Measurements from ENCODE around the gene ANTXR2. TPM values are rescaled to one million over a fixed set of nuclear protein-coding genes. Genes with fewer than 3 reads are reported as not detected.
A peak's percentile ranks its signal among the peaks of the same experiment; 100 is the strongest.

The ANTXR2 gene
- total and polyA plus RNA-seq, 9 of the 15 experiments (the other 6 are each of a cell fraction or from before 2014, with no cell fraction given): 10.1 to 83.8 (median 60.3) TPM

GRCh38 chr4:80008351-80008750 lies 64.7 kb downstream of the ANTXR2 start (continued):
- TF ChIP-seq SMARCA5 (IDR thresholded peaks at IDR 0.05) (no peak), ILK (tag; IDR thresholded peaks at IDR 0.05; ENCODE audit: borderline replicate concordance, low read depth) (no peak), POLR2H (tag; IDR thresholded peaks at IDR 0.05; ENCODE audit: low read depth) (peak; percentile 47; the same call in 1 of the 2 replicates), ZNF639 (CRISPR knock-in tag; conservative IDR thresholded peaks at IDR 0.05 in 1 of 2, IDR thresholded peaks at IDR 0.05 in 1 of 2) (no peak), CTBP1 (IDR thresholded peaks at IDR 0.05; ENCODE audit: borderline replicate concordance) (no peak), MXD1 (CRISPR knock-in tag; IDR thresholded peaks at IDR 0.05; ENCODE audit: borderline replicate concordance, poor library complexity, severe bottlenecking) (no peak)

- intact Hi-C loops (cut with micrococcal nuclease) (loop anchor here (2.0 to 5.0 kb wide), 3 partner anchors 65 to 135 kb away; partner anchors contain the start of gene ANTXR2), in situ Hi-C loops (cut with MboI) (no loop called here)
- Histone ChIP-seq H3K36me3 (ENCODE audit: control insufficient read depth, insufficient read depth, low read length) (peaks cover 50% of the 10 kb centered on the region; the same call in 2 of the 3 replicates), H3K9me3 (replicated peaks; ENCODE audit: control insufficient read depth, insufficient read depth, low read depth, low read length) (peaks cover 9% of the 10 kb centered on the region), H3K79me2 (ENCODE audit: control insufficient read depth, insufficient read depth, low read length) (peaks cover 14% of the 10 kb centered on the region; the same call in 2 of the 3 replicates), H3K4me2 (ENCODE audit: insufficient read depth, low read length) (peak overlapping the region; percentile 64), H4K20me1 (replicated peaks; ENCODE audit: control insufficient read depth, insufficient read depth, low read length) (no peaks in the 10 kb centered on the region), H3K27ac (ENCODE audit: extremely low read depth, low read depth, low read length) (peak overlapping the region; percentile 92), H3K4me3 (no peak overlapping the region), H3K27me3 (ENCODE audit: control insufficient read depth in 2 of 2, insufficient read depth in 2 of 2, low read length in 2 of 2) (no peaks in the 10 kb centered on the region), H2AFZ (ENCODE audit: low read depth, low read length) (peak overlapping the region; percentile 57), H3K4me1 (replicated peaks in 1 of 2; ENCODE audit: control insufficient read depth in 2 of 2, insufficient read depth in 2 of 2, low read length in 2 of 2) (peaks cover 0 to 39% of the 10 kb centered on the region in 2 experiments; a peak in 3 of 5 replicates), H3K9me1 (ENCODE audit: control insufficient read depth, insufficient read depth, low read length) (no peaks in the 10 kb centered on the region), H3K9ac (ENCODE audit: insufficient read depth in 1 of 2, low read depth in 2 of 2, low read length in 2 of 2) (peak overlapping the region in 1 of 2 experiments; percentile 42; a peak in 2 of 4 replicates)
- CTCF ChIA-PET (ENCODE audit: low intra/inter-chr PET ratio): no interaction called here
- TSS peak; percentile 12 for BruUV-seq (replicated peaks)
- 12% methylated on average over 3 of the region's 3 CpGs for WGBS (ENCODE audit: insufficient coverage, low coverage, missing lambda C conversion rate)
- FAIRE-seq (peak; percentile 71), DNase-seq (ENCODE audit: extremely low read depth in 1 of 4, low spot score in 3 of 4) (peak in 2 of 4 experiments; percentile 13 to 27), ATAC-seq (peak; percentile 13; the same call in 2 of the 3 replicates)
- POLR2A ChIA-PET: interaction anchor here (0.9 kb wide), 1 partner anchor 9 kb away, joined by 3 read pairs; no protein-coding TSS in a partner anchor
- TF ChIP-seq SNAPC5 (CRISPR knock-in tag; IDR thresholded peaks at IDR 0.05) (no peak), ZNF184 (CRISPR knock-in tag; IDR thresholded peaks at IDR 0.05) (no peak), NKRF (IDR thresholded peaks at IDR 0.05; ENCODE audit: borderline replicate concordance) (no peak), SAP30 (IDR thresholded peaks at IDR 0.05; ENCODE audit: borderline replicate concordance, insufficient read depth, low read depth, low read length, poor library complexity, severe bottlenecking) (no peak), CBFA2T3 (IDR thresholded peaks at IDR 0.05) (peak; percentile 42; the same call in 1 of the 2 replicates), E2F8 (IDR thresholded peaks at IDR 0.05; ENCODE audit: low read depth, partially characterized antibody) (no peak)
These were observed 65.3 kb downstream of the ANTXR2 start for GRCh38 chr4:80007745-80008149.

Data from K562 (cell line).